Endothelial cell of umbilical vein (primary cell): ENCODE data around the gene MRPL24. TPM values are rescaled to one million over a fixed set of nuclear protein-coding genes. Genes with fewer than 3 reads are reported as not detected.

Experiments used
- BruUV-seq: library from RNA; stranded (reverse); fragments of 400-500 nt; replicated peaks from 2 replicates; lab custom pipeline; 2021; lab: Mats Ljungman, UMichigan
- CTCF ChIA-PET: fragments of 300-600, 350-600 bp; sonication (Branson Sonifier 250); formaldehyde crosslinking; loops from one replicate; lab custom pipeline; 2021; ENCODE audit warnings: antibody characterized with exemption, inconsistent platforms; lab: Charles Lee
- POLR2A ChIA-PET: fragments of 300-600, 350-600 bp; sonication (Branson Sonifier 250); formaldehyde crosslinking; loops from one replicate; lab custom pipeline; 2021; ENCODE audit warnings: antibody characterized with exemption, inconsistent platforms; lab: Charles Lee
- DNase-seq: peaks from one replicate; pipeline ENCODE4 v3.0.0-alpha.2; 2011; ENCODE audit warnings: low read depth, low spot score
- FAIRE-seq: peaks from 2 replicates; lab custom pipeline; 2011; peaks lifted over from hg19 to GRCh38; lab: Jason Lieb, UNC
- H2AFZ ChIP-seq: 2 replicates; pipeline ENCODE4 v1.6.0; 2012; ENCODE audit warnings: low read depth, low read length, control low read depth, inconsistent platforms
- H3K27ac ChIP-seq: 2 replicates; pipeline ENCODE4 v1.5.1; 2011; ENCODE audit warnings: low read depth, mild to moderate bottlenecking, control low read depth, low read length, moderate library complexity; ENCODE audit not compliant: insufficient read depth
- H3K27me3 ChIP-seq, 2 experiments: 2 replicates each; pipeline versions ENCODE4 v1.6.0 to v1.6.1; 2011; ENCODE audit warnings: low read length in 2 of 2, mixed read lengths in 1 of 2; ENCODE audit not compliant: control insufficient read depth in 2 of 2, insufficient read depth in 2 of 2
- H3K36me3 ChIP-seq, 2 experiments: 2 replicates in 1 of 2; 3 replicates in 1 of 2; pipeline ENCODE4 v1.5.1; 2011; ENCODE audit warnings: low read length in 2 of 2, mild to moderate bottlenecking in 1 of 2, moderate library complexity in 1 of 2; ENCODE audit not compliant: control insufficient read depth in 2 of 2, insufficient read depth in 2 of 2; ENCODE audit errors: extremely low read depth in 1 of 2
- H3K4me1 ChIP-seq: 3 replicates; pipeline ENCODE4 v1.5.1; 2011; ENCODE audit warnings: mild to moderate bottlenecking, low read length; ENCODE audit not compliant: control insufficient read depth, insufficient read depth; ENCODE audit errors: extremely low read depth
- H3K4me2 ChIP-seq: 2 replicates; pipeline ENCODE4 v1.6.1; 2011; ENCODE audit warnings: low read length, control low read depth, mixed read lengths; ENCODE audit not compliant: insufficient read depth
- H3K4me3 ChIP-seq, 3 experiments: fragments of 200-600 bp in 1 of 3; sonication (generic), shearing (Covaris generic) in 1 of 3; replicated peaks in 1 of 3; 2 replicates each; pipeline ENCODE4 v1.5.1; 2011 to 2016; ENCODE audit warnings: control low read depth in 3 of 3, low read length in 3 of 3, mild to moderate bottlenecking in 2 of 3, inconsistent platforms in 1 of 3, low read depth in 1 of 3, moderate library complexity in 1 of 3; ENCODE audit not compliant: insufficient read depth in 1 of 3
- H3K79me2 ChIP-seq: 2 replicates; pipeline ENCODE4 v1.6.0; 2012; ENCODE audit warnings: low read length, inconsistent platforms; ENCODE audit not compliant: control insufficient read depth, insufficient read depth
- H3K9ac ChIP-seq: replicated peaks from 2 replicates; pipeline ENCODE3; 2011; ENCODE audit warnings: low read length, control low read depth; ENCODE audit not compliant: insufficient read depth; ENCODE audit errors: extremely low read depth
- H3K9me1 ChIP-seq: replicated peaks from 3 replicates; pipeline ENCODE4 v1.6.0; 2011; ENCODE audit warnings: mild to moderate bottlenecking, low read length; ENCODE audit not compliant: control insufficient read depth, insufficient read depth; ENCODE audit errors: extremely low read depth
- H3K9me3 ChIP-seq: replicated peaks from 2 replicates; pipeline ENCODE4 v1.5.1; 2012; ENCODE audit warnings: low read length, inconsistent platforms; ENCODE audit not compliant: control insufficient read depth, insufficient read depth
- H4K20me1 ChIP-seq: replicated peaks from 2 replicates; pipeline ENCODE3; 2011; ENCODE audit warnings: mild to moderate bottlenecking, low read length; ENCODE audit not compliant: control insufficient read depth, insufficient read depth; ENCODE audit errors: extremely low read depth
- CTCF ChIP-seq, 2 donors: IDR thresholded peaks; 1 replicate in 1 of 2; 2 replicates in 1 of 2; pipeline ENCODE4 v1.5.1; 2011; ENCODE audit warnings: low read length in 2 of 2, mild to moderate bottlenecking in 2 of 2, moderate library complexity in 2 of 2, control low read depth in 1 of 2, inconsistent platforms in 1 of 2, low read depth in 1 of 2; ENCODE audit not compliant: insufficient read depth in 1 of 2; ENCODE audit errors: extremely low read depth in 1 of 2
- EZH2 ChIP-seq: IDR thresholded peaks from 2 replicates; pipeline ENCODE4 v1.6.1; 2012; ENCODE audit warnings: borderline replicate concordance, low read depth, mild to moderate bottlenecking, moderate library complexity, low read length, inconsistent platforms; ENCODE audit not compliant: severe bottlenecking
- FOS ChIP-seq: IDR thresholded peaks from 2 replicates; pipeline ENCODE4 v1.6.1; 2011; ENCODE audit warnings: mild to moderate bottlenecking, low read length, moderate library complexity, borderline replicate concordance; ENCODE audit not compliant: insufficient read depth
- GATA2 ChIP-seq: IDR thresholded peaks from 2 replicates; pipeline ENCODE4 v1.7.0; 2011; ENCODE audit warnings: low read depth, mild to moderate bottlenecking, moderate library complexity, mixed read lengths, low read length; ENCODE audit not compliant: insufficient read length, insufficient read depth
- JUN ChIP-seq: IDR thresholded peaks from 2 replicates; pipeline ENCODE4 v1.6.1; 2011; ENCODE audit warnings: borderline replicate concordance, low read depth; ENCODE audit not compliant: insufficient read length, insufficient read depth
- MAX ChIP-seq: IDR thresholded peaks from 2 replicates; pipeline ENCODE4 v1.6.1; 2011; ENCODE audit not compliant: insufficient read depth, insufficient read length
- MYC ChIP-seq: IDR thresholded peaks from one replicate; pipeline ENCODE4 v1.6.1; 2011; ENCODE audit warnings: mild to moderate bottlenecking, low read depth, low read length
- POLR2A ChIP-seq: IDR thresholded peaks from 2 replicates; pipeline ENCODE4 v1.6.1; 2012; ENCODE audit warnings: low read depth, mild to moderate bottlenecking, control low read depth, low read length
- POLR2AphosphoS5 ChIP-seq: IDR thresholded peaks from 2 replicates; pipeline ENCODE4 v1.6.1; 2012; ENCODE audit warnings: low read depth, mild to moderate bottlenecking, control low read depth, low read length, moderate library complexity; ENCODE audit not compliant: insufficient read depth
- dilution Hi-C: fragments of 300-500 bp; cut with MboI; formaldehyde crosslinking; loops from one replicate; pipeline ENCODE4 v1.15.0; 2019; ENCODE audit warnings: low sequenced_read_pairs; ENCODE audit not compliant: extremely low pct_ligation_motif_present
- intact Hi-C: fragments of 100-400 bp; cut with micrococcal nuclease; formaldehyde crosslinking; loops from one replicate; pipeline ENCODE4 v1.10.0; 2022
- polyA plus RNA-seq, 4 experiments: library from polyadenylated mRNA; depleted of rRNA in 3 of 4; stranded (reverse) in 3 of 4; unstranded in 1 of 4; fragments of >200 nt; gene quantifications; 2 replicates each; pipeline versions ENCODE4 v1.2.1 to v1.2.3, GENCODE V29; 2011 to 2012; ENCODE audit warnings: missing spikeins in 1 of 4
- total RNA-seq: library from RNA; stranded (reverse); gene quantifications from 2 replicates; pipeline ENCODE4 v1.2.3, GENCODE V29; 2021

The MRPL24 gene
- total and polyA plus RNA-seq, 2 donors (not counting 3 experiments of a cell fraction or from before 2014, with no cell fraction given) = 47.9 to 77.7 TPM

- POLR2A ChIA-PET = interaction anchor here (0.5 to 1.7 kb wide), 4 partner anchors 36 to 165 kb away, joined by 3 to 6 read pairs (median 4); no protein-coding TSS in a partner anchor
- dilution Hi-C loops = no loop called here
- CTCF ChIA-PET = interaction anchor here (0.6 to 5.3 kb wide), 71 partner anchors 7 to 202 kb away, joined by 3 to 546 read pairs (median 6); partner anchors contain the start of genes CRABP2, HDGF, INSRR and LRRC71
- FAIRE-seq = peak; percentile 93
- BruUV-seq = no TSS peak
- Histone ChIP-seq H3K27me3 (no peaks in the 10 kb centered on the region), H3K9ac (peak overlapping the region; percentile 25), H3K36me3 (peaks cover 10 to 23% of the 10 kb centered on the region in 2 experiments), H3K4me2 (peak overlapping the region; percentile 89), H3K4me1 (peaks cover 32% of the 10 kb centered on the region), H3K9me3 (no peaks in the 10 kb centered on the region), H4K20me1 (peaks cover 7% of the 10 kb centered on the region), H3K79me2 (peaks cover 55% of the 10 kb centered on the region), H3K9me1 (no peaks in the 10 kb centered on the region), H2AFZ (no peak overlapping the region), H3K27ac (no peak overlapping the region), H3K4me3 (peak overlapping the region; percentile 3 to 79 (median 18))
- intact Hi-C loops = loop anchor here (1.0 kb wide), 8 partner anchors 19 to 202 kb away; partner anchors contain the start of gene NTRK1
- DNase-seq = peak; percentile 86
- TF ChIP-seq POLR2AphosphoS5 = peak; percentile 32
- peak; percentile 20 for TF ChIP-seq MYC
- TF ChIP-seq CTCF (IDR thresholded peaks at IDR 0.05; ENCODE audit: extremely low read depth in 1 of 2, insufficient read depth in 1 of 2, low read depth in 1 of 2, low read length in 2 of 2) = peak; percentile 98 to 99
- no peak for TF ChIP-seq JUN
These were observed 15.1 kb downstream of the MRPL24 start for GRCh38 chr1:156725683-156726280.

- peaks cover 10 to 23% of the 10 kb centered on the region in 2 experiments for H3K36me3 ChIP-seq
- intact Hi-C loops (no loop called here), dilution Hi-C loops (no loop called here)
- POLR2A ChIA-PET = no interaction called here
- H2AFZ ChIP-seq = no peak overlapping the region
- H3K9me3 ChIP-seq = no peaks in the 10 kb centered on the region
- no peak overlapping the region for H3K4me2 ChIP-seq
- no peak overlapping the region for H3K4me3 ChIP-seq
- H3K79me2 ChIP-seq = peaks cover 38% of the 10 kb centered on the region
- TF ChIP-seq EZH2 = no peak
- TF ChIP-seq CTCF (IDR thresholded peaks at IDR 0.05; ENCODE audit: extremely low read depth in 1 of 2, insufficient read depth in 1 of 2, low read depth in 1 of 2, low read length in 2 of 2) = no peak
- TF ChIP-seq MAX = no peak
- TF ChIP-seq FOS = no peak
- TF ChIP-seq POLR2A = no peak
- no peak for TF ChIP-seq JUN
- no peak for TF ChIP-seq GATA2
- no peak for TF ChIP-seq POLR2AphosphoS5
- TF ChIP-seq MYC = no peak
- H3K27ac ChIP-seq = no peak overlapping the region
- FAIRE-seq = peak; percentile 15
- H3K9me1 ChIP-seq = no peaks in the 10 kb centered on the region
- peaks cover 7% of the 10 kb centered on the region for H4K20me1 ChIP-seq
- peaks cover 16% of the 10 kb centered on the region for H3K4me1 ChIP-seq
- no peak overlapping the region for H3K9ac ChIP-seq
- no TSS peak for BruUV-seq
- CTCF ChIA-PET = interaction anchor here (0.8 to 11.2 kb wide), 7 partner anchors 15 to 142 kb away, joined by 3 to 138 read pairs (median 4); partner anchors contain the start of gene NTRK1
- H3K27me3 ChIP-seq = no peaks in the 10 kb centered on the region
- DNase-seq = no peak
These were observed 19.4 kb downstream of the MRPL24 start for GRCh38 chr1:156721535-156721934.
